Cortex of kidney (tissue), 1 donor: Measurements from ENCODE around the gene REEP5.

Source experiments
- DNase-seq: peaks from one replicate; lab custom pipeline; 2025; lab: John Stamatoyannopoulos, UW

The REEP5 gene

DNA sequence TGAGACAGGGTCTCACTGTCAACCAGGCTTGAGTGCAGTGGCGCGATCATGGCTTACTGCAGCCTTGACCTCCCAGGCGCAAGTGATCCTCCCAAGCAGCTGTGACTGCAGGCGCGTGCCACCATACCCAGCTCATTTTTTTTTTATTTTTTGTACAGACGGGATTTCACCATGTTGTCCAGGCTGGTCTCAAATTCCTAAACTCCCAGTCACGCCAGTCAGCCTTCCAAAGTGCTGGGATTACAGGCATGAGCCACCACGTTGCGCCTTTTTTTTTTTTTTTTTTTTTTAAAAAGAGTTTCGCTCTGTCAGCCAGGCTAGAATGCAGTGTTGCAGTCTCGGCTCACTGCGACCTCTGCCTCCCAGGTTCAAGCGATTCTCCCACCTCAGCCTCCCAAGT lies 88.1 kb downstream of the REEP5 start:
- DNase-seq: no peak

DNA sequence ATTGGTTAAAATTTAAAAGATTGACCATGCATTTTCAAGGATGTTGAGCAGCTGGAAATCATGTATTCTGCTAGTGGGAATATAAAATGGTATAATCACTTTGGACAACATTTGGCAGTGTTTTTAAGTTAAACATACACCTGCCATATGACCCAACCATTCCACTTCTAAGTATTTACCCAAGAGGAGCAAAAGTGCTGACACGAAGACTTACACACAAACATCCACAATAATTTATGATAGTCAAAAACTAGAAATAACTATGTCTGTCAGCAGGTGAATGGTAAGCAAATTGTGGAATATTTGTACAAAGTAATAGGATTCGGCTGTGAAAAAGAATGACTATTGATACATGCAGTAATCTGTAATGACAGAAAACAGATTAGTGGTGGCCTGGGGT lies 91.6 kb downstream of the REEP5 start:
- no peak for DNase-seq
